GM12892 (cell line): ENCODE measurements around the gene JOSD2.

Experiments used
- POLR2A ChIP-seq: IDR thresholded peaks from 2 replicates; pipeline ENCODE4 v1.6.1; 2011; ENCODE audit warnings: low read depth, low read length, control low read depth
- POLR2AphosphoS5 ChIP-seq: IDR thresholded peaks from 2 replicates; pipeline ENCODE4 v1.6.1; 2011; ENCODE audit warnings: low read depth, low read length, control low read depth
- TAF1 ChIP-seq: IDR thresholded peaks from 2 replicates; pipeline ENCODE4 v1.6.1; 2011; ENCODE audit warnings: low read depth, mild to moderate bottlenecking, control low read depth, low read length, borderline replicate concordance

GRCh38 chr19:50532952-50533351 lies 22.0 kb upstream of the JOSD2 start:
- no peak for TF ChIP-seq TAF1
- no peak for TF ChIP-seq POLR2A
- TF ChIP-seq POLR2AphosphoS5 = no peak
